ENCODE data around the gene AUTS2.
A peak's percentile ranks its signal among the peaks of the same experiment; 100 is the strongest.
"Not testable (repeated sequence)": the region's sequence is repeated elsewhere in the genome, so short reads cannot be mapped to it uniquely, and the experiment has no call there.

AUTS2 gene

GRCh38 chr7:70577078-70577477 lies 978.8 kb downstream of the AUTS2 start:
- DNase-seq (ENCODE audit: low spot score) = no peak

- no peak for DNase-seq (ENCODE audit: low spot score)
Measured at GRCh38 chr7:70578131-70578530, 979.9 kb downstream of the AUTS2 start.

- no peak for DNase-seq (ENCODE audit: low spot score)
Measured at GRCh38 chr7:70579397-70580097, 981.3 kb downstream of the AUTS2 start.

GRCh38 chr7:70580161-70580560 lies 981.9 kb downstream of the AUTS2 start:
- no peak for DNase-seq (ENCODE audit: low spot score)

- DNase-seq (ENCODE audit: low spot score) = peak; percentile 80
Measured at GRCh38 chr7:70582927-70583895, 984.9 kb downstream of the AUTS2 start.

DNA sequence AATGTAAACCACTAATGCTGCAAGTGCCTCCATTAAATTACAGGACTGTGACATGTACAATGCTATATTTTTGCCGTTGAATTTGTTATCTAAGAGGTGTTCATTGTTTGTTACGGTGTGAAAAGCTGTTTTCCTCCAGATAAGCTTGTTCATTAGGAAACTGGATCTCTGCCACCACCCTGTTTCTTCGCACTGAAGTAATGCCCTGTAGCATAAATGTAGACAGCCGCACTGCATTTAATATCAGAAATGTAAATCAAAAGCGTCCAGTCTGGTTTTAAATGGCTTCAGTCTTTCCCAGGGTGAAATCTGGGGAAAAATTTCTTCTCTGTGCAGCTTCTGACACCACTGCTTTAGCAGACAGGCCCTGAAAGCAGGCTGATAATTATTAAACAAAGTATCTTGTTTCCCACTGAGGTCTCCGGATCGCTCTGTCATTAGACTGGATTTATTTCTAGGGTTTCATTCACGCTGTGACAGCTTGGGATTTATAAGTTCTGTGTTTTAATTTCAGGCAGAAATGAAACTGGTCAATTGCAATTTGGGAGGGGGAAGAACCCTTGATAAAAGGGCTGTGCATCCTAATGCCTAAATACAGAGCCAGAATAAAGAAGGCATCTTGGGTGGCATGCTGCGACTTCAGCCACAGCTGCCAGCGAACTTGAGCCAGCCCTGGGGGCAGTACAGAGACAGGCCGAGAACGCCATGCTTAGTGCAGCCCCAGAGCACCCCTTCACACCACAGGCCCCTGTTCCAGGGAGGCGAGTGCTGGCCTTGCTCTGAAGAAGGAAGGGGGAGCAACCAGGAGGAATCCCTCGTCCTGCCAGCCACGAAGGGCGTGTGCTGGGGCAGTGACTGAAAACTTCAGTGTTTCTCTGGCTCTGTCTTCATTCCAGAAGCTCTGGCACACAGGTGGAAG lies 985.9 kb downstream of the AUTS2 start:
- DNase-seq (ENCODE audit: low spot score) = no peak

- no peak for DNase-seq (ENCODE audit: low spot score)
Measured at GRCh38 chr7:70585071-70585470, 986.8 kb downstream of the AUTS2 start.

- no peak for DNase-seq (ENCODE audit: low spot score)
Measured at GRCh38 chr7:70586822-70587221, 988.5 kb downstream of the AUTS2 start.

GRCh38 chr7:70587739-70588138 lies 989.5 kb downstream of the AUTS2 start:
- no peak for DNase-seq (ENCODE audit: low spot score)

DNA sequence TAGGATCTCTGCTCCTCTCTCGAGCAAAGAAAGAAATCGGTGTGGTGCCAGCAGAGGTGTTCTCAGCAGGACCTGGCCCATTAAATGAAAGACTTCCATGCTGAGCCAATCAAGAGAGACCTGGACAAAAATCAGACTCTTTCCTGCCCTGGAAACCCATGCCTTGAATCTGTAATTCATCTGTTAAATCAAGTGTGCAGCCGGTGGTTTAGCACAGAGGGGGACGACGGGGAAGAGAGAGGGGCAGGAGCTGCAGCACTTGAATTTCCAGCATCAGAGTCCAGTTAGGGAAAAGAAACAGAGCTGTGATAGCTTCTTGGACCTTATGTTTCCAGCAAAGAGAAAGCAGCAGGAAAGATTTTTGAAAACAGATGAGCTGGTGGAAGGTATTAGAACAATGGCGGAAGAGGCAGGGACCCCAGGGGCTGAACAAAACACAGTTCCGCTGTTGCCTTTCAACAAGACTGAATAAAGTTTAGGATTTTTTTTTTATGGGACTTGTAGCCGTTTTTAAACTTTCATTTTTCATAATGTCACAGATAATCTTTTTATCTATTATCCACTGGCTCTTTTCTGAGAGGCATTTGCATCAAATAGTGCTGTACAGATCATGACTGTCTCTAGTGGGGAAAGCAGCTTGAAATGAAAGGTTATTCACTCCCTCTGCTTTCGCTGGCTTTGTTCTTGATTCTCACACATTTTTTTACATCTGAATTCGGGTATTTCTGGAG lies 990.1 kb downstream of the AUTS2 start:
- no peak for DNase-seq (ENCODE audit: low spot score)

DNA sequence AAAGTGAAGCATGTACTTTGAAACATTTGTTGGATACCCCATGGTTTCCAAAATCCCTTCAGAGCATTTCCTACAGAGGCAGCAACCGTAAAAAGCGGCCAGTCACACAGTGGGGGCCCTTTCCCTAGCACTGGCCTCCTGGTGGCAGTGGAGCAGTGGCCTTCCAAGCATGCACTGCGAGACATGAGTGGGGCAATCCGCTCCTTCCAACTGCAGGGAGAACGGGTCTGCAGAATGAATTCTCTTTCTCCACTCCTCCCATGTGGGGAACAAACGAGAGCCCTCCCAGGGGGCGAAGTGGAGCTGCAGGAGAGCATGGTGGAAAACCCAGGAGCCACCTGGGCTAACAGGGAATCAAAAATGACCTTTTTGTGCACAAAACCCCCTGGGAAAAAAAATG lies 990.7 kb downstream of the AUTS2 start:
- DNase-seq (ENCODE audit: low spot score) = no peak

DNA sequence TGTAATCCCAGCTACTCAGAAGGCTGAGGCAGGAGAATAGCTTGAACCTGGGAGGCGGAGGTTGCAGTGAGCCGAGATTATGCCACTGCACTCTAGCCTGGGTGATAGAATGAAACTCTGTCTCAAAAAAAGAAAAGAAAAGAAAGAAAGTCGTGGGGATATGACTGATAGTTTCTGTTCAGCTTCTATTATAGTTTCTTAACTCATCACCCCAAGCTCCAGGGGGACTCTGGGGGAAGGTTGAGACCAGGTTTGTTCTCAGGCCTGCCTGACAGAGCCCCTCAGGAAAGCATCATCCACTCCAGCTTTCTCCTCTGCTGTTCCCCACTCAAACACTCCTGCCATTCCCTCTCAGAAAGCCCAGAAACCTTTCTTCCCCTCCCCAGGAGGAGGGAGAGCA lies 991.3 kb downstream of the AUTS2 start:
- DNase-seq (ENCODE audit: low spot score) = no peak

DNA sequence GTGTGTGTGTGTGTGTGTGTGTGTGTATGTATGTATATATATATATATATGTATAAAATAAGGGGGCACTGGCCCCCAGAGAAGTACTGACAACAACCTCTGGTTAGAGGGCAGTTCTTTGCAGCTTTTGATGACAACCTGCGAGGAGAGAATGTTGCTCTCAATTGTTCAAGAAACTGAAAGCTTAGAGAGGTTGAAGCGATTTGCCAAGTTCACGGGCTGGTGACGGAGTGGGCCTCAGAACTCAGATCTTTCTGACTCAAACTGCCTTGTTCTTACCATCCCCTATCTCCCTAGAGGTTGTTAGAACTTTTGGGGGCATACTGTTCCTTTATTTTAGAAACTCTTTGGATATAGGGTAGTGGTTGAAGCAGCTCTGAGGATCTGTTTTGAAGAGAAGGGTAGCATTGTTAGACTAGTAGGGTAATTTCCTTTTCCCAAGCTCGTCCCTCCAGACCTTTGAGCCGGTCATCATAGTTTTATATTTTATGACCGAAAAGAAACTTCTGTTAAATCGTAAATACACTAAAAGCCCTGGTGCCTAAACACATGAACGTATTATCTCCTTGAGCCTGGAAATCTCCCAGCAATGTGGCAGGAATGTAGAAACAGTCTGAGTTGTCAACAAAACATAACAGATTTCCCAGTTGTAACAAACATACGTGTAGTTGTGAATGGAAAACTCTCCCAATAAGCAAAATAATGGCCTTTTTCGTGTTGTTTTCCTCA lies 992.0 kb downstream of the AUTS2 start:
- DNase-seq (ENCODE audit: low spot score) = no peak

DNA sequence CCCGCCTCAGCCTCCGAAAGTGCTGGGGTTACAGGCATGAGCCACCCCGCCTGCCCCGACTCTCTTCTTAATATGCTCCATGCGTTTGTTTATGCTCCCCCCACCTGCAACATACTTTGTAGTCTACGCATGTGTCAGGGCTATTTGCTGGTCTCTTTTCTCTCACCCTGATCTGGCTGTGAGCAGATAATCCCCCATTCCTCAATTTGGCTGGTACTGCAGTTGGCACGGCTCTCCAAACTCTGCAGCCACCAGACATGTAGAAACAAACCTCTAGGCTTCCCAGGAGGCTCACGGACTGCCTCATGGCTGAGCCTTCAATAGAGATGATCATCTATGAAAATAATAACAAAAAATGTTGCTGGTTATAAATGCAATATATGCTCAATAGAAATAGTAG lies 993.4 kb downstream of the AUTS2 start:
- DNase-seq (ENCODE audit: low spot score) = peak; percentile 66

- DNase-seq (ENCODE audit: low spot score) = no peak
Measured at GRCh38 chr7:70592171-70592570, 993.9 kb downstream of the AUTS2 start.

DNA sequence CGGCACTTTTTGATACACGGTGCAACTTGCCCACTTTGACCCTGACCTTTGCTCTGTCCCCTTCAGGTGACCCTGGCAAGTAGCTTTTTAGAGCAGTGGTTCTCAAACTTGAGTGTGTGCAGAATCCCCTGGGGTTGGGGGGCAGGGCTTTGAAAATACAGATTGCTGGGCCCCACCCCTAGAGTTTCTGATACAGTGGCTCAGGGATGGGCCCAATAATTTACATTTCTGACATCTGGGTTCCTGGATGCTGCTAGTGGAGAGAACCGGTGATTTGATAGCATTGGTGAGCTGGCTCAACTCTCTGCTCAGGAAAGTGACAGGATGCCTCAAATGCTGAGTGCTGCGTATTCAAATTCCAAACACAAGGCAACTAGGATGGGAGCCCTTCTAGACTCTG lies 995.9 kb downstream of the AUTS2 start:
- no peak for DNase-seq (ENCODE audit: low spot score)

- DNase-seq (ENCODE audit: low spot score) = not testable (repeated sequence)
Measured at GRCh38 chr7:70594885-70595284, 996.6 kb downstream of the AUTS2 start.

DNA sequence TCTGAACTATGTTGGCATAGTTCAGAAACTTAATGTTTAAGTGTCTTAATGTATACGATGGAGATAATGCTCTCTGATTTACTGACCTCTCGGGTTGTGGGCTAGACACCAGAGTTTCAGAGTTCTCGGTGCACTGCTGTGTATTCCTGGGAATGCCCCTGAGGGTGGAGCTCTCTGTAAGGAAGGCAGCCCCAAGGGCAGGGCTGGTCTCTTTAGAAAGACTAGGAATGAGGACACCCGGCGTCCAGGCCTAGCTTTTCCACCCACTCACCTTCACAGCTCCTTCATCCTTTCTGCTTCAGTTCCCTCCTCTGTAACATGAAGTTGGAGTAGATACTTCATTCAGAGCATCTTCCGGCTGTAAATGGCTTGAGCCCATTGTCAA lies 997.1 kb downstream of the AUTS2 start:
- DNase-seq (ENCODE audit: low spot score) = no peak

DNA sequence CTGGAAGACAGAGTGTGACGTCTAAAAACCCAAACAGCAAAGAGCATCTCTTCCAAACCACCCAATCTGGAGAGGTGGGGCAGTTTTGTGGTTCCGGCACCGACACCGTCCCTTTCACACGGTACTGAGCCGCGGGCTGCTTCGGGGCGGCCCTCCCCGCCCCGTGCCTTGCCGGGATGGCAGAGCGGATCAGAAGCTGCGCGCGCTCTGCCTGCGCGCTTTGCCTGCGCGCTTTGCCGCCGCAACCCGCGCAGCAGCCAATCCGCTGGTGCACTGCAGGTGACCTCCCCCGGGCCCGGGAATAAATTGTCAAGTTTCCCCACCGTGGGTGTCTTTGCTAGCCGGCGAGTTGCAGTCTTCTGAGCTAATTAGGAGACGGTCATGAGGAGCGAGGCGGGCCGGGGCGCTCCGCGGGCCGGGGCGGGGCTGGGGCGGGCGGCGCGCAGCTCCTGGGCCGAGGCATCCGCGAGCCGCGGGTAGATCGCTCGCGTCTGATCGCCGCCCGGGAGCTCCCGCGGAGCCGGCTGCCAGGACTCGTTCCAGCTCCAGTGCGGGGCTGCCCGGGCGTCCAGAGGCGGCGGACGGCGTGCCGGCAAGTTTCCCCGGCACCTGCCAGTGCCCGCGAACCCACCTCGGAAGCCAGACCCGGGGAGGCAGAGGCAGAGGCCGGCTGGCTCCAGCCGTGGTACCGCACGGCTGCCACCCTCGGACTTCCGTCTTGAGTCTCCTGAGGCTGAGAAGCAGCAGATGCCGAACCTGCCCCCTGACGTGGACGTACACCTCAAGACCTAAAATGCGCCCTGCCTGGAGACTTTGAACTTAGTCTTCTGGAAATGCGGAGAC lies 997.7 kb downstream of the AUTS2 start:
- peak; percentile 82 for DNase-seq (ENCODE audit: low spot score)

DNA sequence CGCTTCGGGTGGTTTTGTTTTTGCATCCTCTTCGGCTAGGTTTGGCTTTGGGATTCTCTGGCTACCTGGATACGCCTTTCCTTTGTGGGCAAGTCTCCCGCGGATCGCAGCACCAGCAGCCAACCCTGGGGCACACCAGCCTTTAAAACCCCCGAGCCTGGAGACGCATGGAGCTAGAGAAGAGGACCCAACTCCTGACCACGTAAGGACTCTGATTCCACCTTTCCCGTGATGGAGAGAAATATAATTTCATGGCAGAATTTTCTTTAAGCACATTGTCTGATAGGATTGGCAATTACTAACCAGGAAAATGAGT lies 998.3 kb downstream of the AUTS2 start:
- DNase-seq (ENCODE audit: low spot score) = no peak

Data from D341Med (cell line).